Fibroblast of lung (primary cell): Measurements from ENCODE around the gene MPND. TPM values are rescaled to one million over a fixed set of nuclear protein-coding genes. Genes with fewer than 3 reads are reported as not detected.
A peak's percentile ranks its signal among the peaks of the same experiment; 100 is the strongest.

Experiments used
- DNase-seq, 2 donors: peaks; one replicate each; pipeline versions ENCODE4 v3.0.0 to v3.0.0-alpha.2; 2010; ENCODE audit warnings: low read depth in 2 of 2
- H2AFZ ChIP-seq: 2 replicates; pipeline ENCODE4 v1.5.1; 2012; ENCODE audit warnings: low read length, control low read depth, inconsistent platforms
- H3K27ac ChIP-seq: 2 replicates; pipeline ENCODE4 v1.5.1; 2011; ENCODE audit warnings: low read length, control low read depth; ENCODE audit not compliant: insufficient read depth
- H3K27me3 ChIP-seq: 2 replicates; pipeline ENCODE4 v1.5.1; 2011; ENCODE audit warnings: mild to moderate bottlenecking, low read length; ENCODE audit not compliant: control insufficient read depth, insufficient read depth
- H3K36me3 ChIP-seq: 2 replicates; pipeline ENCODE4 v1.5.1; 2011; ENCODE audit warnings: low read length; ENCODE audit not compliant: control insufficient read depth, insufficient read depth
- H3K4me1 ChIP-seq: 2 replicates; pipeline ENCODE4 v1.5.1; 2011; ENCODE audit warnings: low read length; ENCODE audit not compliant: control insufficient read depth, insufficient read depth; ENCODE audit errors: extremely low read depth
- H3K4me2 ChIP-seq: 2 replicates; pipeline ENCODE4 v1.5.1; 2011; ENCODE audit warnings: low read length, control low read depth; ENCODE audit not compliant: insufficient read depth; ENCODE audit errors: extremely low read depth
- H3K4me3 ChIP-seq, 4 experiments: fragments of 200-600 bp in 1 of 4; sonication (generic) in 1 of 4; replicated peaks in 1 of 4; 2 replicates each; pipeline ENCODE4 v1.5.1; 2011 to 2016; ENCODE audit warnings: low read length in 4 of 4, low read depth in 3 of 4, mild to moderate bottlenecking in 3 of 4, control low read depth in 2 of 4, inconsistent platforms in 1 of 4, mixed read lengths in 1 of 4; ENCODE audit not compliant: insufficient read depth in 1 of 4; ENCODE audit errors: control extremely low read depth in 1 of 4
- H3K79me2 ChIP-seq: 2 replicates; pipeline ENCODE4 v1.5.1; 2012; ENCODE audit warnings: mild to moderate bottlenecking, low read length, inconsistent platforms; ENCODE audit not compliant: control insufficient read depth, insufficient read depth
- H3K9ac ChIP-seq: 2 replicates; pipeline ENCODE4 v1.5.1; 2011; ENCODE audit warnings: mild to moderate bottlenecking, low read length, control low read depth; ENCODE audit not compliant: insufficient read depth
- H3K9me3 ChIP-seq: 2 replicates; pipeline ENCODE4 v1.5.1; 2012; ENCODE audit warnings: low read depth, low read length; ENCODE audit not compliant: control insufficient read depth, insufficient read depth
- H4K20me1 ChIP-seq: 2 replicates; pipeline ENCODE4 v1.5.1; 2011; ENCODE audit warnings: low read length; ENCODE audit not compliant: control insufficient read depth, insufficient read depth; ENCODE audit errors: extremely low read depth
- CTCF ChIP-seq, 2 donors: IDR thresholded peaks in 1 of 2; conservative IDR thresholded peaks in 1 of 2; 1 replicate in 1 of 2; 2 replicates in 1 of 2; pipeline ENCODE4 v1.5.1; 2011 to 2012; ENCODE audit warnings: low read length in 2 of 2, control low read depth in 1 of 2, inconsistent platforms in 1 of 2, low read depth in 1 of 2, mild to moderate bottlenecking in 1 of 2
- EZH2 ChIP-seq: IDR thresholded peaks from 2 replicates; pipeline ENCODE4 v1.5.1; 2012; ENCODE audit warnings: low read length, control low read depth, mild to moderate bottlenecking; ENCODE audit errors: missing control alignments
- polyA plus RNA-seq, 2 donors: library from polyadenylated mRNA; depleted of rRNA in 1 of 2; stranded (reverse) in 1 of 2; unstranded in 1 of 2; fragments of >200 nt; gene quantifications; 2 replicates each; pipeline ENCODE4 v1.2.1, GENCODE V29; 2011 to 2012; ENCODE audit warnings: missing spikeins in 1 of 2
- total RNA-seq: library from RNA; depleted of rRNA; stranded (reverse); fragments of >200 nt; gene quantifications from 2 replicates; pipeline ENCODE4 v1.2.1, GENCODE V29; 2014

Gene MPND
- total and polyA plus RNA-seq, 2 donors (not counting 1 experiment from before 2014, with no cell fraction given): 2.7 to 7.1 TPM

DNA sequence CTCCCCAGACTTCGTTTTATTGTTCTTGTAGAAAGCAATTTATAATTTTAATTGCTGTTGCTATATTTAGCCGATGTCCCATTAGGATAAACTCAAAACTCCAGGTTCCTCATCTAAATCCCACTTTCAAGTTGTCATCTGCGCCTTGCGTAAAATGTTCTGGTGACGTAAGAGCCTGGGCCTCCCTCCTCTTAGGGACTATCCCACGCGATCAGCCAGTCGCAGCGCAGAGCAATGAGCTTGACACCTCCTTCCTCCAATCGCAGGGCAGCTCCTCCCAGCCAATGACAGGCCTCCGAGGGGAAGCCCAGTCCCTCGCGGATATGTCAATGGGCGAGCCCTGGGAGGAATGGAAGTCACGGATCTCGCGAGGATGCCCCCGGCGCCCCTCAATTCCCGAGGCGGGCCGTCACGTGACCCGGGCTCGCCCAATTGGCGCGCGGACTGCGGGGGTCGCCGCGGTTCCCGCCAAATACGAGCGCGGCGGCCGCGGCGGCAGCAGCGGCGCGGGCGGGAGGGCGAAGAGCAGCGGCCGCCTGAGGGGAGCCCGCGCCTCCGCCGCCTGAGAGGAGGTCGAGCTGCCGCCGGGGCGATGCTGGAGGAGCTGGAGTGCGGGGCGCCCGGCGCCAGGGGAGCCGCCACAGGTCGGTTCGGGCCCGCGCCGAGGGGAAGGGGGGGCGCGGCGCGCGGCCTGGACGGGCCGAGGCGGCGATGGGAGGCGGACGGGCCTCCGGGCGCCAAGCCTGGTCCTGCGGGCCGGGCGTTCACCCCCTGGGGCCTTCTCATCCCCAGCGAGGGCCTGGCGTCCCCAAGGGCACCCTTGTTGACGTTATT lies 59.0 kb downstream of the MPND start, which contains the start of gene CHAF1A:
Gene CHAF1A (plus strand): TSS at position 470 of the 834 bp plus-strand sequence. CDS start 123 bp downstream, at position 593.
- TF ChIP-seq EZH2: no peak
- TF ChIP-seq CTCF (conservative IDR thresholded peaks at IDR 0.05 in 1 of 2, IDR thresholded peaks at IDR 0.05 in 1 of 2; ENCODE audit: low read depth in 1 of 2, low read length in 2 of 2): no peak
- H3K4me1 ChIP-seq: peaks cover 6% of the 10 kb centered on the region
- H3K79me2 ChIP-seq: peaks cover 70% of the 10 kb centered on the region
- peak; percentile 100 for DNase-seq
- no peaks in the 10 kb centered on the region for H4K20me1 ChIP-seq
- no peaks in the 10 kb centered on the region for H3K36me3 ChIP-seq
- H2AFZ ChIP-seq: peak within 1 kb of the TSS; percentile 69
- peak within 1 kb of the TSS; percentile 86 for H3K27ac ChIP-seq
- H3K9me3 ChIP-seq: no peaks in the 10 kb centered on the region
- H3K4me3 ChIP-seq: peak within 1 kb of the TSS; percentile 81 to 96 (median 86)
- H3K9ac ChIP-seq: peak within 1 kb of the TSS; percentile 79
- H3K27me3 ChIP-seq: no peaks in the 10 kb centered on the region
- peak within 1 kb of the TSS; percentile 99 for H3K4me2 ChIP-seq

DNA sequence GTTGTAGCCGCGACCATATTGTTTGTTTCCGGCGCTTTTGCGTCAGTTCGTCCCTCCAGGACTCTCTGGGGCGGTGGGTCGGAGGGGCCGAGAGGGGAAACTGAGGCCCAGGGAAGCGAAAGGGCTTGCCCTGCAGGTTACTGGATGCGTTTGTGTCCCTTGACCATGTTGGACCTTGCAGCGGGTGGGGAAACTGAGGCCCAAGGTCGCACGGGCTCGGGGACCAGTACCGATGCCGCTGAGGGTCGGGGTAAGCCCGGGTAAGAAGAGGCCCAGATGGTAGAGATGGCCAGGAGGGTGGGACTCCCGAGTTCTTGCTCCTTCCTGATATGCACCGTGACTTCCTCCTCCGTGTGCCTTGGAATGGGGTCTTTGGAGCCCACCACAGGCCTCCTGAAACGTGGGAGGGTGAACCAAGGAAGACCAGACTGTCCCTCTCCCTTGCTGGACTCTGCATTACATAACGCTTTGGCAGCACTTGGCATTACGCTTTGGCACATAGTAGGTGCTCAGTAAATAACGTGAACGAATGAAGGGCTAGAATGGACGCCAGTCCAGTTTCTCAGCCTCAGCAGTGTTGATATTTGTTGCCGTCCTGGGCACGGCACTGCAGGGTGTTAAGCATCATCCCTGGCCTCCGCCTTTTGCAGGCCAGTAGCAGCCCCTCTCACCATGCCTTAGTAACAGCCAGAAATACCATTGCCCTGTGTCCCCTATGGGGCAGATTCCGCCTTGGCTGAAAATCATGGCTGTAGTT lies 59.8 kb downstream of the MPND start:
- Histone ChIP-seq H3K4me1 (peaks cover 5% of the 10 kb centered on the region), H3K27me3 (no peaks in the 10 kb centered on the region), H3K79me2 (peaks cover 62% of the 10 kb centered on the region), H3K36me3 (no peaks in the 10 kb centered on the region), H3K4me2 (peak overlapping the region; percentile 99), H3K9ac (peak overlapping the region; percentile 79), H4K20me1 (no peaks in the 10 kb centered on the region), H3K4me3 (peak overlapping the region; percentile 58 to 96 (median 86)), H3K27ac (peak overlapping the region; percentile 86), H2AFZ (peak overlapping the region; percentile 69), H3K9me3 (no peaks in the 10 kb centered on the region)
- no peak for TF ChIP-seq CTCF (conservative IDR thresholded peaks at IDR 0.05 in 1 of 2, IDR thresholded peaks at IDR 0.05 in 1 of 2; ENCODE audit: low read depth in 1 of 2, low read length in 2 of 2)
- TF ChIP-seq EZH2: no peak
- no peak for DNase-seq

DNA sequence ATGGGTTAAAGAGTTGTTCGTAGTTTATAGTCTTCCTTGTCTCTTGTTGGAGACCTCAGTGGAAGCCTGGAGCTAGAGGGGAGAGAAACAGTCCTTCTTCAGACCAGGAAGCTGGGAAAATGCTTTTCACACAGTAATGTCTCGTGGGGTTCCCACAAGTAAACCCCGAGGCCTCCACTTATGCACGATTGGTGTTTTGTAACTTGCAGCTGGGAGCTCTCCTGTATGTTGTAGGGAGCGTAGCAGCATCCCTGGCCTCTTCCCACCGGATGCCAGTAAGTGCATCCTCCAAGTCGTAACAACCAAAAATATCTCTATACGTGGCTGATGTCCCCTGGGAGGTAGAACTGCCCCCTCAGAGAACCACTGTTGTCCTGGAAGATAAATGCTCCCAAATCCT lies 62.6 kb downstream of the MPND start:
- Histone ChIP-seq H3K4me3 (no peak overlapping the region), H3K9me3 (no peaks in the 10 kb centered on the region), H4K20me1 (no peaks in the 10 kb centered on the region), H3K9ac (no peak overlapping the region), H3K4me1 (peaks cover 5% of the 10 kb centered on the region), H3K27me3 (no peaks in the 10 kb centered on the region), H3K79me2 (peaks cover 43% of the 10 kb centered on the region), H3K27ac (no peak overlapping the region), H2AFZ (no peak overlapping the region), H3K4me2 (no peak overlapping the region), H3K36me3 (peaks cover 3% of the 10 kb centered on the region)
- no peak for DNase-seq
- TF ChIP-seq CTCF (conservative IDR thresholded peaks at IDR 0.05 in 1 of 2, IDR thresholded peaks at IDR 0.05 in 1 of 2; ENCODE audit: low read depth in 1 of 2, low read length in 2 of 2) (no peak), EZH2 (no peak)
